ENCODE measurements around the gene ARL5A.

ARL5A gene

GRCh38 chr2:151840216-151841046 lies 12.2 kb upstream of the ARL5A start:
- no peak for DNase-seq

GRCh38 chr2:151837926-151838325 lies 9.7 kb upstream of the ARL5A start:
- no peak for DNase-seq

- no peak for DNase-seq
These were observed 5.8 kb upstream of the ARL5A start for GRCh38 chr2:151833984-151834383.

GRCh38 chr2:151830961-151831360 lies 2.7 kb upstream of the ARL5A start:
- no peak for DNase-seq

GRCh38 chr2:151828890-151829324 lies 686 bp upstream of the ARL5A start:
- no peak for DNase-seq

- DNase-seq = no peak
These were observed 568 bp downstream of the ARL5A start for GRCh38 chr2:151827564-151828142.

GRCh38 chr2:151826737-151827157 lies 1.5 kb downstream of the ARL5A start:
- DNase-seq = no peak

GRCh38 chr2:151824886-151825285 lies 3.3 kb downstream of the ARL5A start:
- DNase-seq = no peak

GRCh38 chr2:151823651-151824050 lies 4.6 kb downstream of the ARL5A start:
- DNase-seq = no peak

- DNase-seq = no peak
These were observed 8.3 kb downstream of the ARL5A start for GRCh38 chr2:151819920-151820319.

- no peak for DNase-seq
These were observed 10.3 kb downstream of the ARL5A start for GRCh38 chr2:151817929-151818328.

GRCh38 chr2:151816843-151817242 lies 11.4 kb downstream of the ARL5A start:
- no peak for DNase-seq

- no peak for DNase-seq
These were observed 12.3 kb downstream of the ARL5A start for GRCh38 chr2:151815821-151816489.

- DNase-seq = no peak
These were observed 17.7 kb downstream of the ARL5A start for GRCh38 chr2:151810489-151810888.

GRCh38 chr2:151809073-151809383 lies 19.2 kb downstream of the ARL5A start:
- no peak for DNase-seq

GRCh38 chr2:151808258-151809072 lies 19.8 kb downstream of the ARL5A start:
- no peak for DNase-seq

- no peak for DNase-seq
These were observed 22.3 kb downstream of the ARL5A start for GRCh38 chr2:151805961-151806360.

GRCh38 chr2:151805343-151805742 lies 22.9 kb downstream of the ARL5A start:
- DNase-seq = no peak

- no peak for DNase-seq
These were observed 24.4 kb downstream of the ARL5A start for GRCh38 chr2:151803811-151804210.

GRCh38 chr2:151802315-151802714 lies 25.9 kb downstream of the ARL5A start:
- no peak for DNase-seq

- no peak for DNase-seq
These were observed 28.3 kb downstream of the ARL5A start for GRCh38 chr2:151799886-151800292.

GRCh38 chr2:151796774-151797173 lies 31.4 kb downstream of the ARL5A start:
- no peak for DNase-seq

- DNase-seq = no peak
These were observed 32.5 kb downstream of the ARL5A start for GRCh38 chr2:151795646-151796240.

Data from NCI-H748 treated with DMSO at 0.1 percent for 48 hours (cell line).